Measurements from ENCODE around the gene AHCYL2. TPM values are rescaled to one million over a fixed set of nuclear protein-coding genes. Genes with fewer than 3 reads are reported as not detected.

AHCYL2 gene
- total and polyA plus RNA-seq, 2 of the 8 experiments (the other 6 are each of a cell fraction or from before 2014, with no cell fraction given): 20.7 to 25.4 TPM

DNA sequence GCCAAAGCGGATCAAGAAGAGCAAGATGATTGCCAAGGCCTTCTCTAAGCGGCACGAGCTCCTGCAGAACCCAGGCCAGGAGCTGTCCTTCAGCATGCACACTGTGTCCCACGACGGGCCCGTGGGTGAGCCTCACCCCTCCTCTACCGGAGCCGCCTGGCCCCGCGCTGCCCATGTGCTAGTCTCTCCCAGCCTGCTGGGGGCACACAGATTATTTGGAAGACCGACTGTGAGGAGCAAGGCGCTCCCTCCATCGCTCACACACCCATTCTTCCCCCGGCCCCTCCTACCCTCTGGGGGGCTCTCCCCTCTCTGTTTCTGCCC is 13.9 kb upstream of the AHCYL2 start:
- Histone ChIP-seq H3K36me3 (ENCODE audit: control insufficient read depth in 2 of 4, insufficient read depth in 4 of 4, low read length in 3 of 4) (peaks cover 14 to 38% (median 27%) of the 10 kb centered on the region in 4 experiments), H3K27me3 (replicated peaks in 1 of 4; ENCODE audit: control insufficient read depth in 3 of 4, extremely low read depth in 1 of 4, insufficient read depth in 3 of 4, low read length in 3 of 4) (no peaks in the 10 kb centered on the region), H3K9ac (replicated peaks in 1 of 4; ENCODE audit: extremely low read depth in 1 of 4, low read depth in 3 of 4, low read length in 3 of 4) (no peak overlapping the region), H3K79me1 (ENCODE audit: low read depth, low read length) (no peaks in the 10 kb centered on the region), H2AFZ (ENCODE audit: low read length) (no peak overlapping the region), H2BK12ac (ENCODE audit: low read depth, low read length) (no peak overlapping the region), H3K23ac (ENCODE audit: insufficient read length) (no peak overlapping the region), H2BK15ac (ENCODE audit: low read length) (no peak overlapping the region), H2BK120ac (replicated peaks; ENCODE audit: low read depth, low read length) (no peak overlapping the region), H3K18ac (ENCODE audit: extremely low read depth, low read length) (no peak overlapping the region), H3K4me3 (ENCODE audit: extremely low read depth in 1 of 4, insufficient read depth in 2 of 4, low read depth in 3 of 4, low read length in 4 of 4) (no peak overlapping the region), H3K4ac (replicated peaks; ENCODE audit: insufficient read length, low read depth, low read length) (no peak overlapping the region), H3K9me3 (ENCODE audit: insufficient read depth in 2 of 2, low read depth in 1 of 2, low read length in 1 of 2) (peaks cover 3 to 10% of the 10 kb centered on the region in 2 experiments; a peak in 2 of 4 replicates), H4K91ac (replicated peaks; ENCODE audit: insufficient read length, low read length) (no peak overlapping the region), H3K14ac (ENCODE audit: insufficient read length) (no peak overlapping the region), H2BK20ac (ENCODE audit: low read length) (no peak overlapping the region), H3K23me2 (ENCODE audit: low read depth, low read length) (no peaks in the 10 kb centered on the region), H3K4me1 (replicated peaks in 1 of 4; ENCODE audit: control insufficient read depth in 3 of 4, insufficient read depth in 4 of 4, low read length in 3 of 4) (no peaks in the 10 kb centered on the region), H2AK5ac (ENCODE audit: low read depth, low read length) (no peak overlapping the region), H3K4me2 (ENCODE audit: insufficient read depth in 1 of 2, low read depth in 2 of 2, low read length in 2 of 2) (no peak overlapping the region), H4K20me1 (replicated peaks in 1 of 2; ENCODE audit: control insufficient read depth in 1 of 2, insufficient read depth in 2 of 2, low read length in 2 of 2) (peaks cover 0 to 9% of the 10 kb centered on the region in 2 experiments), H4K8ac (ENCODE audit: extremely low read depth, insufficient read depth, low read length) (no peak overlapping the region), H2BK5ac (ENCODE audit: low read depth, low read length) (no peak overlapping the region; the same call in 1 of the 2 replicates), H3K79me2 (ENCODE audit: control insufficient read depth in 1 of 2, insufficient read depth in 2 of 2, low read length in 2 of 2) (no peaks in the 10 kb centered on the region), H3K56ac (replicated peaks; ENCODE audit: insufficient read length, low read depth, low read length) (no peak overlapping the region), H4K5ac (ENCODE audit: insufficient read length, low read depth, low read length) (no peak overlapping the region), H3K27ac (ENCODE audit: low read depth, low read length) (no peak overlapping the region)
- no peak for TF ChIP-seq RFX5 (IDR thresholded peaks at IDR 0.05; ENCODE audit: borderline replicate concordance, low read depth, low read length)
- TF ChIP-seq SIN3A (conservative IDR thresholded peaks at IDR 0.05 in 1 of 2, IDR thresholded peaks at IDR 0.05 in 1 of 2; ENCODE audit: low read depth in 1 of 2, low read length in 2 of 2): no peak
- no peak for TF ChIP-seq RNF2 (IDR thresholded peaks at IDR 0.05; ENCODE audit: borderline replicate concordance, low read depth, low read length, missing control alignments, poor library complexity, severe bottlenecking)
- no peak for TF ChIP-seq NRF1 (IDR thresholded peaks at IDR 0.05; ENCODE audit: low read depth, low read length)
- no peak for TF ChIP-seq TEAD4 (IDR thresholded peaks at IDR 0.05; ENCODE audit: low read depth, low read length)
- TF ChIP-seq SRF (IDR thresholded peaks at IDR 0.05; ENCODE audit: low read depth, low read length): no peak
- TF ChIP-seq, protein P1, sequence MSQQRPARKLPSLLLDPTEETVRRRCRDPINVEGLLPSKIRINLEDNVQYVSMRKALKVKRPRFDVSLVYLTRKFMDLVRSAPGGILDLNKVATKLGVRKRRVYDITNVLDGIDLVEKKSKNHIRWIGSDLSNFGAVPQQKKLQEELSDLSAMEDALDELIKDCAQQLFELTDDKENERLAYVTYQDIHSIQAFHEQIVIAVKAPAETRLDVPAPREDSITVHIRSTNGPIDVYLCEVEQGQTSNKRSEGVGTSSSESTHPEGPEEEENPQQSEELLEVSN (IDR thresholded peaks at IDR 0.05): no peak
- TF ChIP-seq CBX8 (IDR thresholded peaks at IDR 0.05; ENCODE audit: borderline replicate concordance, low read depth, low read length): no peak
- ChIA-PET POLR2A (ENCODE audit: partially characterized antibody) (interaction anchor here (0.7 to 1.6 kb wide), 8 partner anchors 10 to 100 kb away, joined by 3 to 5 read pairs (median 4); partner anchors contain the start of genes AHCYL2 and SMO), CTCF (ENCODE audit: partially characterized antibody) (interaction anchor here (0.8 to 10.6 kb wide), 29 partner anchors 7 to 393 kb away, joined by 3 to 258 read pairs (median 4); partner anchors contain the start of genes SMO and TNPO3)
- WGBS, 2 experiments (ENCODE audit: extremely low coverage in 1 of 2, insufficient coverage in 1 of 2, insufficient read length in 1 of 2, insufficient replicate concordance in 2 of 2, low coverage in 1 of 2, low lambda C conversion rate in 2 of 2, missing lambda C conversion rate in 1 of 2): 96% methylated on average over 11 of the region's 14 CpGs; no CpG with 5 or more reads in 1 of the 2 experiments
- no peak for DNase-seq (ENCODE audit: low read depth in 1 of 2, low spot score in 2 of 2)
- no peak for FAIRE-seq
